ENCODE data around the gene MTRF1L.
"Not testable (repeated sequence)": the region's sequence is repeated elsewhere in the genome, so short reads cannot be mapped to it uniquely, and the experiment has no call there.

MTRF1L gene

GRCh38 chr6:153003366-153003690 lies 819 bp upstream of the MTRF1L start:
- H3K4me3 ChIP-seq (ENCODE audit: low read depth, low read length), result peak overlapping the region; percentile 81
- TF ChIP-seq, protein P1, sequence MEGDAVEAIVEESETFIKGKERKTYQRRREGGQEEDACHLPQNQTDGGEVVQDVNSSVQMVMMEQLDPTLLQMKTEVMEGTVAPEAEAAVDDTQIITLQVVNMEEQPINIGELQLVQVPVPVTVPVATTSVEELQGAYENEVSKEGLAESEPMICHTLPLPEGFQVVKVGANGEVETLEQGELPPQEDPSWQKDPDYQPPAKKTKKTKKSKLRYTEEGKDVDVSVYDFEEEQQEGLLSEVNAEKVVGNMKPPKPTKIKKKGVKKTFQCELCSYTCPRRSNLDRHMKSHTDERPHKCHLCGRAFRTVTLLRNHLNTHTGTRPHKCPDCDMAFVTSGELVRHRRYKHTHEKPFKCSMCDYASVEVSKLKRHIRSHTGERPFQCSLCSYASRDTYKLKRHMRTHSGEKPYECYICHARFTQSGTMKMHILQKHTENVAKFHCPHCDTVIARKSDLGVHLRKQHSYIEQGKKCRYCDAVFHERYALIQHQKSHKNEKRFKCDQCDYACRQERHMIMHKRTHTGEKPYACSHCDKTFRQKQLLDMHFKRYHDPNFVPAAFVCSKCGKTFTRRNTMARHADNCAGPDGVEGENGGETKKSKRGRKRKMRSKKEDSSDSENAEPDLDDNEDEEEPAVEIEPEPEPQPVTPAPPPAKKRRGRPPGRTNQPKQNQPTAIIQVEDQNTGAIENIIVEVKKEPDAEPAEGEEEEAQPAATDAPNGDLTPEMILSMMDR (IDR thresholded peaks at IDR 0.05; ENCODE audit: low read depth, low read length), result no peak
- DNase-seq (ENCODE audit: low read depth), result no peak

GRCh38 chr6:153001767-153002612 lies 519 bp downstream of the MTRF1L start:
- DNase-seq (ENCODE audit: low read depth), result peak; percentile 48
- TF ChIP-seq, protein P1 (IDR thresholded peaks at IDR 0.05; ENCODE audit: low read depth, low read length), result no peak
- TF ChIP-seq POLR2A (IDR thresholded peaks at IDR 0.05; ENCODE audit: extremely low read depth, insufficient read length) (no peak), MYC (IDR thresholded peaks at IDR 0.05; ENCODE audit: low read depth, low read length) (no peak)
- TF ChIP-seq, protein P2, sequence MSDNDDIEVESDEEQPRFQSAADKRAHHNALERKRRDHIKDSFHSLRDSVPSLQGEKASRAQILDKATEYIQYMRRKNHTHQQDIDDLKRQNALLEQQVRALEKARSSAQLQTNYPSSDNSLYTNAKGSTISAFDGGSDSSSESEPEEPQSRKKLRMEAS (IDR thresholded peaks at IDR 0.05; ENCODE audit: low read depth, low read length), result no peak
- peak overlapping the region; percentile 81 for H3K4me3 ChIP-seq (ENCODE audit: low read depth, low read length)

- H3K4me3 ChIP-seq (ENCODE audit: low read depth, low read length), result peak overlapping the region; percentile 81
- not testable (repeated sequence) for DNase-seq (ENCODE audit: low read depth)
Observed at GRCh38 chr6:153000790-153001189, 1.7 kb downstream of the MTRF1L start.

- TF ChIP-seq POLR2A (IDR thresholded peaks at IDR 0.05; ENCODE audit: extremely low read depth, insufficient read length), result no peak
- TF ChIP-seq, protein P1 (IDR thresholded peaks at IDR 0.05; ENCODE audit: low read depth, low read length), result no peak
- TF ChIP-seq, protein P2 (IDR thresholded peaks at IDR 0.05; ENCODE audit: low read depth, low read length), result no peak
- TF ChIP-seq MYC (IDR thresholded peaks at IDR 0.05; ENCODE audit: low read depth, low read length), result no peak
- DNase-seq (ENCODE audit: low read depth), result no peak
- peak overlapping the region; percentile 44 for H3K4me3 ChIP-seq (ENCODE audit: low read depth, low read length)
Observed at GRCh38 chr6:153000243-153000642, 2.3 kb downstream of the MTRF1L start.

- H3K4me3 ChIP-seq (ENCODE audit: low read depth, low read length), result peak overlapping the region; percentile 19
- DNase-seq (ENCODE audit: low read depth), result not testable (repeated sequence)
Observed at GRCh38 chr6:152999538-152999937, 3.0 kb downstream of the MTRF1L start.

GRCh38 chr6:152993847-152994246 lies 8.7 kb downstream of the MTRF1L start:
- H3K4me3 ChIP-seq (ENCODE audit: low read depth, low read length), result no peak overlapping the region
- no peak for DNase-seq (ENCODE audit: low read depth)
- TF ChIP-seq, protein P2 (IDR thresholded peaks at IDR 0.05; ENCODE audit: low read depth, low read length), result no peak
- TF ChIP-seq, protein P1 (IDR thresholded peaks at IDR 0.05; ENCODE audit: low read depth, low read length), result no peak
- TF ChIP-seq POLR2A (IDR thresholded peaks at IDR 0.05; ENCODE audit: extremely low read depth, insufficient read length) (no peak), MYC (IDR thresholded peaks at IDR 0.05; ENCODE audit: low read depth, low read length) (no peak)

DNA sequence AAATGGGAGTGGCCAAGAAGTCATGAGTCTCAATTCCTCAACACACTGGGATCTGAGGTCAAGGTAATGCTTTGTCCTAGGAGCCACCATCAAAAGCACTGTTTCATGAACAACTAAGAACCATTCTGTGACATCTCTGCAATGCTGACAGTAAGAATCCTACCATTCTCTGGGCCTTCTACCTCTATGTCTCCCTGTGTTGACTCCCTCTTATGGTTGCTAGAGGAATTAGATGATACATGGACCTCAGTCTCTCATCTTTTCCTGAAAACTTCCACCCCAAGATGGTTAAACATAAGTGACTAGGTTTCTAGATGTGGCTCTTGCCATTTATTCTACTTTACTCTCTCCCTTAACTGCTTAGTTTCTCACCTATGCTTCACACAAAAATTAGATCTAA lies 9.1 kb downstream of the MTRF1L start:
- peak; percentile 33 for DNase-seq (ENCODE audit: low read depth)
- TF ChIP-seq, protein P2 (IDR thresholded peaks at IDR 0.05; ENCODE audit: low read depth, low read length), result no peak
- TF ChIP-seq, protein P1 (IDR thresholded peaks at IDR 0.05; ENCODE audit: low read depth, low read length), result peak; percentile 26
- TF ChIP-seq MYC (IDR thresholded peaks at IDR 0.05; ENCODE audit: low read depth, low read length) (no peak), POLR2A (IDR thresholded peaks at IDR 0.05; ENCODE audit: extremely low read depth, insufficient read length) (no peak)
- H3K4me3 ChIP-seq (ENCODE audit: low read depth, low read length), result no peak overlapping the region
